Astrocyte of the hippocampus (primary cell): ENCODE data around the gene SIPA1L3.
"Not testable (repeated sequence)": the region's sequence is repeated elsewhere in the genome, so short reads cannot be mapped to it uniquely, and the experiment has no call there.

Experiments used
- DNase-seq: peaks from one replicate; pipeline ENCODE4 v3.0.0; 2011; ENCODE audit warnings: low read depth, low spot score

The SIPA1L3 gene

DNA sequence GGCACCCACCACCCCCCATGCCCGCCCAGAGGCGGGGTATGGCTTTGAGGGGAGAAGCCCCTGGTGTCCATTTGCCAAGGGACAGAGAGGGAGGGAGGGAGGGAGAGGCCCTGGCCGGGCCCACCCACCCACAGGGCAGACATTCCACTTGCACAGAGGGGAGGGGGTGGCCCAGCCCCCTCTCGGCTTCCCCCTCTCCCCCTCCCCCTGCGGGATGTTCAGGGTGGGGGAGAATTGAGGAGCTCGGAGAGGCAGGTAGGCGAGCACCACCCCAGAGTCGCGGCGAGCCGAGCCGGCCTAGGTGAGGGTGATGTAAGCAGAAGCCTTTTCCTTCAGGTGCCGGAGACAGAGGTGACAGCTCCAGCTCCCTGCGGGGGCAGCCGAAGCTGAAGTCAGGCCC lies 304.8 kb downstream of the SIPA1L3 start:
- no peak for DNase-seq

DNA sequence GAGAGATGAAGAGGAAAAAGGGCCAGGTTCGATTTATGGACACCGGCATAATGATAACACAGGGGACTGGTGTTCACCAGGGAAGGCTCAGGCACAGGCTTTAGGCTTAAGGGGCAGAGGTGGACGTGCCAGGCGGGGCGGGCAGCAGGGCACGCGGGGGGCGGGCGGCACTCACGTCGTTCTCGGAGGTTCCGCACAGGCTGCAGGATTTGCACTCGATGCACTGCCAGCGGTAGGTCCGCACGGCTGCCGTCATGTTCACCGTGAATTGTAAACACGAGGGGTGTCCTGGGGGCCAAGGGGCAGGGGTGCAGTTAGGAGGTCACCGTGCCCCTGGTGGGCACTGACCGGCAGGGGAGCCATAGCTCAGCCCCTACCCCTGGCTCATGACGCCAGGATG lies 306.5 kb downstream of the SIPA1L3 start:
- no peak for DNase-seq

DNA sequence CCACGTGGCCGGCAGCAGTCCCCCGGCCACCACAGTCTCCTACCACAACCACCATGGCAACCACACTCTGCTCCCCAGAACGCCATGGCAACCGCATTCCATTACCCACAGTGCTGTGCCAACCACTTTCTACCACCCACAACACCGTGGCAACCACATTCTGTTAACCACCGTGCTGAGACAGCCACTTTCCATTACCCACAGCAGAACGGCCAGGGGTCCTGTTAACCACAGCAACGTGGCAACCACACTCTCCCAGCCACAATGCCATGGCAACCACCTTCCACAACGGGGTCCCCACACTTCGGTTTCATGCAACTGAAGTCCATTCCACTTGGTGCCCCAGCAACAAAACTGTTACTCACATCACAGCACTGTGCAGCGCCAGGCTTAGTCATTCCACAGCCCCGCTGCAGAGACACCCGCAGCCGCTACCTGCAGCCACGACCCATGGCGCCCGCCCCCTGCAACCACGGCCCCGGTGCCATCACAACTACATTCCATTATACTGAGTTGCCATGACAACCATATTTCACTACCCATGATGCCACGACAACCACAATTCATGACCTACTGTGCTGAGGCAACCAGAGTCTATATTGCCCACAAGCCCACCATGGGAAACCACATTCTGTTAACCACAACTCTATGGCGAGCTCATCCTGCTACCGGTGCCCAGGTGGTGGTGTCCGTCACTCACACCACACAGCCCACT lies 307.1 kb downstream of the SIPA1L3 start:
- peak; percentile 97 for DNase-seq

DNA sequence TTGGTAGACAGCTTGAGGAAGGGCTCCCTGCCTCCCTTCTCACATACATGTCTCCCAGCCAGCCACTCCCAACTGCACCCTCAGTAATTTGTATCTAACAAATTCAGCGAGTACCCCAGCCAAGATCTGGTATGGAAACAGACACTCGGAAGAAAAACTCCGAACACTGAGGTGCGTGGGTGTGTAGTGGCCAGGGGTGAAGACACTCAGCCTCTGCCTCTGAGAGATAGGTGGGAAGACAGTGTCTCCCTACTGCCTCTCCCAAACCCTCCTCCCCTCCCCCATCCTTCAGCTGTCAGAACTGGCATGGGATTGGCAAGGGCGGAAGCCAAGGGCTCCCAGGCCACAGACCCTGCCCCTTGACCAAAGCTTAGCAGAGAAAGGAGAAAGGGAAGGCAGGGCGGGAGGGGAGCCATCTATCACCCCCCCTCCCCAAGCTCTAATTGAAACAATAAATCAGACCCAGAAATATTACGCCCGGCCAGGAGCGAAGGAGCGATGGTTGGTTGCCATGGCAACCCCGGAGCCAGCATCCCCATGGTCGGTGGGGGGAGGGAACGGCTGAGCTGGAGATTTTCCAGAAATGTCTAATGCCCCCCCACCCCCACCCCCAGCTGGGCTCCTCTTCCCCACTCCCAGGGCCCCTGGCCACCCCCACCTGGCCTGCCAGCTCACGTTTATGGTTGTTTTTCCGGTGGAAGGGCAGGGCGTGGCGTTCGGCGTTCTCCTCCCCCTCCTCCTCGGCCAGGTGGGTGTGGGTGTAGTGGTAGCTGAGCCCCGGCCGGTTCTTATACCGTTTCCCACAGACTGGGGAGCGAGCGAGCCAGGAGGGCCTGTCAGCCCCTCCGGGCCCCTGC lies 310.0 kb downstream of the SIPA1L3 start:
- no peak for DNase-seq

DNA sequence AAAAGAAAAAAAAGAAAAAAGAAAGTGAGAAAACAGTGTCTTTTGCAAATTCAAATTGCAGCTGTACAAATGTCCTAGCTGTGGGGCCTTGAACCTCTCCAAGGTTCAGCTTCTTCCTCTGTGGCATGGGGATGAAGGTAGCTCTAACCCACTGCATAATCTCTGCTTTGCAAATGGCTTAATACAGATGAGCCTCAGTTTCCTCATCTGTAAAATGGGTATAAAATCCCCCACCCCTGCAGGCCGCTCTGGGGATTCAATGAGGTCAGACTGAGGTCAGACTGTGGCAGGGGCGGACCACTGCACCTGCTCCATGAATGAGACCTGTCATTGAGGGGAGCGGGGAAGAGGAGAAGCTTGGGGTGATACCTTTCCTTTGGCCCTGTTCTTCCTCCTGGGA lies 311.2 kb downstream of the SIPA1L3 start:
- DNase-seq, result no peak

DNA sequence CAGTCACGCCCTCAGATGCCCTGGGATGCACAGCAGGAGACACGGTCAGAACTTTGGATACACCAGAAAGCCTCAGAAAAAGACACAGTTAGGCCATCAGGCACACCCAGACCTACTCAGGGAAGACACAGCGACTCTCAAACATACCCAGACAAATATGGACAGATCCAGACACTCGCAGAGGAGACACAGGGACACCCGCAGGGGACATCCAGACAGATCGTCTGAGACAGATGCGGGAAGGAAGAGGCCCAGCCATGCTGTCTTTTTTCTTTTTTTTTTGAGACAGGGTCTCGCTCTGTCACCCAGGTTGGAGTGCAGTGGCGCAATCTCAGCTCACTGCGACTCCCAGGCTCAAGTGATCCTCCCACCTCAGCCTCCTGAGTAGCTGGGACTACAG lies 312.2 kb downstream of the SIPA1L3 start:
- DNase-seq, result no peak

DNA sequence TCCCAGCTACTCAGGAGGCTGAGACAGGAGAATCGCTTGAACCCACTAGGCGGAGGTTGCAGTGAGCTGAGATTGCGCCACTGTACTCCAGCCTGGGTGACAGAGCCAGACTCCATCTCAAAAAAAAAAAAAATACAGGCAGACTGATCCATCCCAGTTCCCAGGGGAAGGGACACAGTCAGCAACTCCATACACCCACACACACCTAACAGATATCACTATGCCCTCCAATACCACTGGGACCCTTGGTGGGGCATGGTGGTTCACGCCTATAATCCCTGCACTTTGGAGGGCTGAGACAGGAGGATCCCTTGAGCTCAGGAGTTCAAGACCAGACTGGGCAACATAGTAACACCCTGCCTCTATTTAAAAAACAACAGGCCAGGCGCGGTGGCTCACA lies 314.4 kb downstream of the SIPA1L3 start:
- DNase-seq, result no peak

DNA sequence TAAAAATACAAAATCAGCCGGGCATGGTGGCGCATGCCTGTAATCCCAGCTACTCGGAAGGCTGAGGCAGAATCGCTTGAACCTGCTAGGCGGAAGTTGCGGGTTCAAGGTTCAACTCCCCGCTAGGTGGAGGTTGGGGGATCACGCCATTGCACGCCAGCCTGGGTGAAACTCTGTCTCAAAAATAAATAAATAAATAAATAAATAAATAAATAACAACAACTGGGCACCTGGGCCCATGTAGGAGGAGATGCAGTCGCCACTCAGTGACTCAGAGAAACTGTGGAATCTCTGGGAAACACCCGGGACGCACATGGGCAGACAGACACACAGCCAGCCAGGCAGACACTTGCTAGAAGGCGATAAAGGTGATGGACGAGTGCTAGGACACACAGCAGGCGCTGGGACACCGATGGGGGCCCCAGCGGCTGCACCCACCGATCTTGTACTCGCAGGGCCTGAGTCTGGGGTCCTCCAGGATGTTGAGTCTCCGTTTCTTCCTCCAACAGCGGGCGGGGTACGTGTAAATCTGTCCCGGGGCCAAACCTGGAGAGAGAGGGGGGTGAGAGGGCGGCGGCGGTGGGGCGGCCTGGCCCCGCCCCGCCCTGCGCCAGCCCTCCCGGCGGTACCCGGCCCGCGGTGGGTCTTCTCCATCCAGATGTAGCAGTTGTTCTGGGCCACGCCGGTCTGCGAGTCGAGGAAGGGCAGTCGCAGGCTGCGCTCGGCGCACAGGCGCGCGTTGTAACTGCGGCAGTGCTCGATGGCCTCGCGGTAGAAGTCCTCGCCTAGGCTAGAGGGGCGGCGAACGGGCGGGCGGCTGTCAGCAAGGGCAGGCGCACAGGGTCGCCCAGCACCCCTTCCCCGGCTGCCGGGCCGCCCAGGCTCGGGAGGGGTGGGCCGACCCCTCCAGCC lies 315.2 kb downstream of the SIPA1L3 start:
- DNase-seq, result no peak

DNA sequence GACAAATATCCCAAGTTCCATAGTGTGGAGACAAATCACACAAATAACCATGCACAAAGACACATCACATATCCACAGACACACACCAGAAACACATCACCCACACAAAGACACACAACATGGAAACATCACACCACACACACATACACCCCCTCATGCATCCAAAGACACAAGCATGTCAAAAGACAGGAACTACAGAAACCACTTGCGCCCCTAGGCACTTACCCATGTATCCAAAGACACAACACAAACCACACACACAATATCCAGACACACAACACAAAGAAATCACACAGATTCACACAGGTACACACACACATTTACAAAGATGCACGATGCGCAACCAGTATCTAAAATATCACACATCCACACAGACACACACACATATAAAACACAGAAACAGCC lies 316.1 kb downstream of the SIPA1L3 start:
- no peak for DNase-seq

DNA sequence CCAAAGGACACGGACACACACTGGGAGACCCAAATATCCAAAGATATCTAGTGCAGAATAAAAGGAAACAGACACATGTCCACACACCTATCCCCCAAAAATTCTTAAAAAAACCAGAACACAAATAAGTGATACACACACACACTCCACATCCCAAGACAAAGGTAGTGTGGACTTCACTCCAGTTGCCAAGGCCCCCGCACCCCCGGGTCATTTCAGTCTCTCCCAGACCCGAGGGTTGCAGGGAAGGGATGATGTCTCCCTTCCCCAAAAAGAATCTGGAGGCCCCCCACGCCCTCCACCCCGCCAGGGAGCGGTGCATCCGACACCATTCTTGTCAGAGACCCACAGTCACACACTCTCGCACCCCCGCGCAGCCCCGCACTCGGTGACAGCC lies 316.6 kb downstream of the SIPA1L3 start:
- DNase-seq, result no peak

DNA sequence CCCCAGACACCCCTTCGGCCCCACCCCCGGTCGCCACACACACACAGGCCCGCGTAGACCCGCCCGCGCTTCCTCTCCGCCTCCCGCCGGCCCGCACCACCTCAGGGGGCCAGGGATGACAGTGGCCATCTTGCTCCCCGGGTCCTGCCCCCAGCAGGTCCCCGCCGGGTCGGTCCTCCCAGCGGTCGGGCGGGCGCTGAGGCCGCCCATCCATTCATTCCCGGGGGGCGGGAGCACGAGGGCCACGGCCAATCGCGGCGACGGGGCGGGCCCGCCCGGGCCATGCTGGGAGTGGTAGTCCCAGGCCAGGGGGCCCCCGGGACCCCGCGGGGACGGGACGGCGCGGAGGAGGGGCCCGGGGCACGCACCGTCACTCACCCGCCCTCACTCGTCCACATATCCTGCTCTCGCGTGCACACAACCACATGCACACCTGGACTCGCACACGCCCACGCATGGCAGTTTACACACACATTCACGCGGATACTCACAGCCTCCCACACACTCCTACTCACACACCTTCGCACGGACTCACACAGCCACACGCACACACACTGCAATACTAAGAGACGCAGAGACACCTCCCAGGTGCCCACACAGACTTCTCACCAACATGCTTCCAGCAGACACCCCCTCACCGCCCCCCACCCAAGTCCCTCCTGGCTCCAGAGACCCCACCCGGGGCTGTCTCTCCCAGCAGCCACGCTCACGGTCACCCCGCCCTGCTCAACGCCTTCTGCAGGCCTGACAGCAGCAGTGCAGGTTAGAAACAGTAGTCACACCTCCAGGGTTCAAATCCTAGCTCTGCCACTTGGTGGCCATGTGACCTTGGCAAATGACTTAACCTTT lies 317.2 kb downstream of the SIPA1L3 start, which contains the start of gene DPF1:
Gene DPF1 (minus strand): TSS at position 209 of the 849 bp plus-strand sequence. CDS start 80 bp downstream, at position 129.
- DNase-seq, result peak; percentile 91

DNA sequence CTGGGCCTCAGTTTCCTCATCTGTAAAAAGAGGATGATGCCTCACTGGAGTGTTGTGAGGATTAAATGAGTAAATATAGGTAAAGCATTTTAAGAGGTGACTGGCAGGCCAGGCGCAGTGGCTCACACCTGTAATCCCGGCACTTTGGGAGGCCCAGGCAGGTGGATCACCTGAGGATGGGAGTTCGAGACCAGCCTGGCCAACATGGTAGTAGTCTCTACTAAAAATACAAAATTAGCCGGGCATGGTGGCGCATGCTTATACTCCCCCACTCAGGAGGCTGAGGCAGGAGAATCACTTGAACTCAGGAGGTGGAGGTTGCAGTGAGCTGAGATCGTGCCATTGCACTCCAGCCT lies 317.8 kb downstream of the SIPA1L3 start:
- not testable (repeated sequence) for DNase-seq

DNA sequence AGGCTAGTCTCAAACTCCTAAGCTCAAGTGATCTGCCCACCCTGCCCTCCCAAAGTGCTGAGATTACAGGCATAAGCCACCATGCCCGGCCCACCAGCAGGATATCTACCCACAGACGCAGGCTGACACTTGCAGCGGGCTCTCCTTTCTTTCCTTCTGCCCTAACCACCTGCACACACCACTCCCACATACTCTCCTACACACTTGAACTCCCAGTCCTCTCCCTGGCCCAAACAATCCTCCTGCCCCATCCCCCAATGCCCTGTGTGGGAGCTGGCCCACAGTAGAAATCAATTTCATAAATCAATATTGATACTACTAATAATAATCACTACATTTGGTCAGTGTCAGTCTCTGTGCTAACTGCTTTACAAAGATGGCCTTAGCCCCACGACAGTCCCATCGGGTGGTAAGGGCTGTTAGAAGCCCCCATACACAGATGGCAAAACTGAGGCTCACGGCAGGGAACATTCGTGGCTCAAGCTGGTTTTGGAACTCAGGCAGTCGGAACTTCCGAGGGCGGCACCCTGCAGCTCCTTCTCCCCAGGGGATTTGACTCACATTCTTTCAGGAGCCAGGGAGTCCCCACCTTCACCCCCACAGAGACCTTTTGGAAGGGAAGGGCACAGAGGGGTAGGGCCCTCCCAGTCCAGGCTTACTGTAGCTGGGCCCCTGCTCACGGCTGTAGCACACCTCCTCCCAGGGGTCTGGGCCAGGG lies 320.4 kb downstream of the SIPA1L3 start:
- DNase-seq, result no peak

DNA sequence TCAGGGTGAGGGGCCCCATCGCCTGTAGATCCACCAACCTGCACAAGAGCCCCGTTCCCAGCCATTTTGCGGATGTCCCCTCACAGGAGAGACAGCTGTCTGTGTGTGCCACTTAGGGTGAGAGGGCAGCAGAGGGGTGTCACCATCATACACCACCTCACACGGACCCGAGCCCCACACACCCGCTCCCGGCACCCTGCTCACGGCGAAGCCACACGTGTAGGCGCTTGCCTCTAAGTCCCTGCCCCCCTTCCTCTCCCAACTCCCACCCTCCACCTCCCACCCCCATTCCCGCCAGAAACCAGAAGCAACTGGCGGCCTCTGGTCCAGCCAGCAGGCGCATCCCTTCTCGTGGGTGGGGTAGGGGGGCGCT lies 321.0 kb downstream of the SIPA1L3 start:
- DNase-seq, result no peak

DNA sequence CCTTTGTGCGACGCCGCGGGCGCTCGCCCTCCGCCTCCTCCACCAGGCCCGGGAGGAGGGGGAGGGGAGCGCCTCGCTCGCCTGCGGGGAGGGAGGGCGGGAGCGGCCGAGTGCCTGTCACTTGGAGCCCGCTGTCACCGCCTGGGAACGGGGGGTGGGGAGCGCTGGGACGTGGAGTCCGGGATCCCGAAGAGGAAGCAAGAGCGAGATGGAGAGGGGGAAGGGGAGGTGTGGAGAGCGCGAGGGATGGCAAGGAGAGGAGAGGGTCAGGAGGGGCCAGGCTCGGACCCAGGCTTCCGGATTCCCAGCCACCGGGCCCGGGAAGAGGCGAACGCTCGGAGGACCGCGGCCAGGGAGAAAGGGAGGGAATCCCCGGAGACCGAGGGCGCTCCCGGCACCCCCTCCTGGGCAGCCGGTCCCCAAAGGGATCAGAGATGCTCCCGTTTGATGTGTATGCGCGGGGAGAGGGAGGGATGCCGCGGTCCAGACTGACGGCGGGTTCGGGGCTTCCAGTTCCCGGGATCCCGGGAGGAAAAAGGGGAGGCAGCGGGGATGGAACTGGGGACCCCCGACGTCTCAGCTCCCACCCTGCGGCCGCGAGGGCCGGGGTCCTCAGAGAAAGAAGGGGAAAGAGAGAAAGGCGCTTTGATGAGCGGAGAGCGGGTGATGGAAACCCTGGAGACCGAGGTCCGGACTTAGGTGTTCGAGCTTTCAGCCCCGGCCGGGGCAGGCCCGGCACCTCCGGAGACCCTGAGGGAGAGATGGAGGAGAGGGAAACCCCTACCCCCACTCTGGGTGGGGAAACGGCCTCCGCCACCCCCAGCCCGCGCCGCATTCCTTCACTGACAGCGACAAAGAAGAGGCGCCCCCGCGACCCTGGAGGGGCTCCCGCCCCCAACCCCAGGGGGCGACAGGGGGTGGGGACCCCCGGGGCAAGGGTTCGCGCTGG lies 321.8 kb downstream of the SIPA1L3 start:
- peak; percentile 41 for DNase-seq

DNA sequence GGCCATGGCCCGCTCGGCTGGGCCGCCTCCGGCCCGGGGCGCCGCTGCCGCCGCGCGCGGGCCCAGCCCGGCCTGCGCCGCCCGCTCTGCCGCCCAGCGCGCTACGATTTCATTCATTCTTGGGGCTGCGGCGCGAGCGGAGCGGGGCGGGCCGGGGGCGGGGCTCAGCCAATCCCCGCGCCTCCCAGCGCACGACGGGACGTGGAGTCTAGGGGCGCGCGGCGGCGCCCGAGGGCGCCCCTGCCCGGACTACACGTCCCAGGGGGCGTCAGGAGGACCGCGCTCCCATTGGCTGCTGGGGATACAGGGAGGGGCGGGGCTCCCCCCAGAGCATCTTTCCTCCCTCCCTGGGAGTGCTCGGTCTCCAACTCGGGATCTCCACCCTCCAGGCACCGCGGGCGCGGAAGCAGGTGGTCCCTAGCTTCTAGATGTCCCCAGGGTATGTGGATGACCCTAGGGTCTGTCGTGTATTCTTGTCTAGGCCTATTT lies 322.6 kb downstream of the SIPA1L3 start:
- DNase-seq, result peak; percentile 97

DNA sequence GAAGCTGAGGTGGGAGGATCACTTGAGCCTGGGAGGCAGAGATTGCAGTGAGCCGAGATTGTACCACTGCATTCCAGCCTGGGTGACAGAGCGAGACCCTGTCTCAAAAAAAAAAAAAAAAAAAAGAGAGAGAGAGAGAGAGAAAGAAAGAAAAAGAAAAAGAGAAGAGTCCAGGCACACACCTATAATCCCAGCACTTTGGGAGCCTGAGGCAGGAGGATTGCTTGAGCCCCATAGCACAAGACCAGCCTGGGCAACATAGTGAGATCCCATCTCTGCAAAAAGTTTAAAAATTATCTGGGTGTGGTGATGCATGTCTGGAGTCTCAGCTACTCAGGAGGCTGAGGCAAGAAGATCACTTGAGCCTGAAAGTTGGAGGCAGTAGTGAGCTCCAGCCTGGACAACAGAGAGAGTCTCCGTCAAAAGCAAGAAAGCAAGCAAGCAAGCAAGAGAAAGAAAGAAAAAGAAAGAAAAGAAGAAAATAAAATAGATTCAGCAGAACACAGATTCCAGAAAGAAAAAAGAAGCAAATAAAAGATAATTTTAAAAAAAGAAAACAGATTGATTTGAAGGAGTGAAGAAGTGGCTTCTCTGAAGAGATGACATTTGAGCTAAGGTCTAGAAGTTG lies 323.6 kb downstream of the SIPA1L3 start:
- not testable (repeated sequence) for DNase-seq

DNA sequence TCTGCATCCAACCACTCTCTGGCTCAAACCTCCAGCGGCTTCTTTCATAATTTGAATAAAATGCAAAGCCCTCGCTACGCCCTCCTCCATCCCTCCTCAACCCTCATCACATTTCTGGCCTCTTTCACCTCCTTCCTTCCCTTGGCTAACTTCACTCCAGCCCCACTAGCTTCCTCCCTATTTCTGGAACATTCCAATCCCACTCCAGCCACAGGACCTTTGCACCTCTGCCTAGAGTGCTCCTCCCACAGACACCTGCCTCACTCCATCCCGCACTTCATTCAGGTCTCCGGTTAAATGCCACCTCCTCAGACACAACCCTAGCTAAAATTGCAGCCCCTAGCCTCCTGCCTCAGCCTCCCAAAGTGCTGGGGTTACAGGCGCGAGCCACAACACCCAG lies 324.9 kb downstream of the SIPA1L3 start:
- DNase-seq, result no peak
